NCI-H345 (cell line): ENCODE data around the gene COG2.
"Not testable (repeated sequence)": the region's sequence is repeated elsewhere in the genome, so short reads cannot be mapped to it uniquely, and the experiment has no call there.

Experiments
- DNase-seq: peaks from one replicate; lab custom pipeline; 2025; lab: John Stamatoyannopoulos, UW

Gene COG2

GRCh38 chr1:230715510-230715909, 73.2 kb downstream of the COG2 start:
- no peak for DNase-seq

- not testable (repeated sequence) for DNase-seq
These were observed 74.2 kb downstream of the COG2 start for GRCh38 chr1:230716453-230716852.

GRCh38 chr1:230717251-230717650, 75.0 kb downstream of the COG2 start:
- DNase-seq, result no peak

GRCh38 chr1:230721849-230722522, 79.7 kb downstream of the COG2 start:
- DNase-seq, result not testable (repeated sequence)

GRCh38 chr1:230725256-230726012, 83.2 kb downstream of the COG2 start:
- DNase-seq, result no peak

GRCh38 chr1:230728710-230729392, 86.6 kb downstream of the COG2 start:
- no peak for DNase-seq

- no peak for DNase-seq
These were observed 88.7 kb downstream of the COG2 start for GRCh38 chr1:230730977-230731376.

- DNase-seq, result no peak
These were observed 93.2 kb downstream of the COG2 start for GRCh38 chr1:230735447-230735846.

- DNase-seq, result no peak
These were observed 95.5 kb downstream of the COG2 start for GRCh38 chr1:230737622-230738262.

- no peak for DNase-seq
These were observed 97.4 kb downstream of the COG2 start for GRCh38 chr1:230739564-230740290.
